Progenitor cell of endocrine pancreas (in vitro differentiated cells): ENCODE measurements around the gene PDS5B. TPM values are rescaled to one million over a fixed set of nuclear protein-coding genes. Genes with fewer than 3 reads are reported as not detected.
A peak's percentile ranks its signal among the peaks of the same experiment; 100 is the strongest.

Source experiments
- DNase-seq: peaks from one replicate; pipeline ENCODE4 v3.0.0; 2021; ENCODE audit warnings: low spot score; ENCODE audit not compliant: unreplicated experiment
- H3K27ac Mint-ChIP-seq: 2 replicates; pipeline ENCODE4 v1.8.0; 2021; ENCODE audit warnings: mild to moderate bottlenecking, moderate library complexity, mixed read lengths
- H3K27me3 Mint-ChIP-seq: 2 replicates; pipeline ENCODE4 v1.8.0; 2021; ENCODE audit warnings: mixed read lengths
- H3K36me3 Mint-ChIP-seq: 2 replicates; pipeline ENCODE4 v1.8.0; 2022; ENCODE audit warnings: mixed read lengths; ENCODE audit not compliant: insufficient read depth
- H3K4me1 Mint-ChIP-seq: 2 replicates; pipeline ENCODE4 v1.8.0; 2021; ENCODE audit warnings: low read depth, mixed read lengths
- H3K4me3 Mint-ChIP-seq: 2 replicates; pipeline ENCODE4 v1.8.0; 2021; ENCODE audit warnings: low read depth, mild to moderate bottlenecking, moderate library complexity, mixed read lengths
- H3K9me3 Mint-ChIP-seq: 2 replicates; pipeline ENCODE4 v1.8.0; 2021; ENCODE audit warnings: low read depth, mixed read lengths
- CTCF ChIP-seq: fragments of 200-600 bp; sonication (generic); IDR thresholded peaks from one replicate; pipeline ENCODE4 v1.5.0; 2021; ENCODE audit warnings: antibody characterized with exemption, mild to moderate bottlenecking; ENCODE audit not compliant: unreplicated experiment
- total RNA-seq: library from RNA; stranded (reverse); gene quantifications from 2 replicates; pipeline ENCODE4 v1.2.1, GENCODE V29; 2021

Gene PDS5B
- total RNA-seq, 1 donor from 2014 or later = 64.4 TPM

GRCh38 chr13:32659736-32660135 lies 73.5 kb downstream of the PDS5B start:
- peaks cover 2% of the 10 kb centered on the region for H3K4me1 Mint-ChIP-seq
- H3K27me3 Mint-ChIP-seq = no peaks in the 10 kb centered on the region
- H3K4me3 Mint-ChIP-seq = no peak overlapping the region
- peaks cover 23% of the 10 kb centered on the region for H3K9me3 Mint-ChIP-seq
- TF ChIP-seq CTCF = no peak
- peak overlapping the region; percentile 59 for H3K27ac Mint-ChIP-seq
- H3K36me3 Mint-ChIP-seq = peaks cover 25% of the 10 kb centered on the region
- no peak for DNase-seq

GRCh38 chr13:32660227-32660626 lies 74.0 kb downstream of the PDS5B start:
- Mint-ChIP-seq H3K27ac (peak overlapping the region; percentile 59), H3K4me1 (peaks cover 2% of the 10 kb centered on the region), H3K9me3 (peaks cover 18% of the 10 kb centered on the region), H3K36me3 (peaks cover 21% of the 10 kb centered on the region), H3K27me3 (no peaks in the 10 kb centered on the region), H3K4me3 (no peak overlapping the region)
- no peak for DNase-seq
- TF ChIP-seq CTCF = no peak

GRCh38 chr13:32661685-32662084 lies 75.4 kb downstream of the PDS5B start:
- Mint-ChIP-seq H3K27me3 (no peaks in the 10 kb centered on the region), H3K36me3 (peaks cover 11% of the 10 kb centered on the region), H3K4me3 (no peak overlapping the region), H3K27ac (no peak overlapping the region), H3K4me1 (peaks cover 2% of the 10 kb centered on the region), H3K9me3 (peaks cover 8% of the 10 kb centered on the region)
- DNase-seq = no peak
- no peak for TF ChIP-seq CTCF

- no peaks in the 10 kb centered on the region for H3K27me3 Mint-ChIP-seq
- H3K9me3 Mint-ChIP-seq = no peaks in the 10 kb centered on the region
- no peak for TF ChIP-seq CTCF
- no peak overlapping the region for H3K4me3 Mint-ChIP-seq
- H3K36me3 Mint-ChIP-seq = peaks cover 3% of the 10 kb centered on the region
- H3K27ac Mint-ChIP-seq = peak overlapping the region; percentile 77
- DNase-seq = no peak
- peaks cover 2% of the 10 kb centered on the region for H3K4me1 Mint-ChIP-seq
Measured at GRCh38 chr13:32663660-32664059, 77.4 kb downstream of the PDS5B start.

GRCh38 chr13:32666990-32667571 lies 80.8 kb downstream of the PDS5B start:
- Mint-ChIP-seq H3K36me3 (peaks cover 8% of the 10 kb centered on the region), H3K4me1 (peaks cover 2% of the 10 kb centered on the region), H3K27me3 (no peaks in the 10 kb centered on the region), H3K9me3 (no peaks in the 10 kb centered on the region), H3K4me3 (no peak overlapping the region), H3K27ac (peak overlapping the region; percentile 18)
- no peak for TF ChIP-seq CTCF
- DNase-seq = no peak
